GM21717 (cell line): ENCODE data around the gene ZNF526.
"Not testable (repeated sequence)": the region's sequence is repeated elsewhere in the genome, so short reads cannot be mapped to it uniquely, and the experiment has no call there.

Source experiments
- ATAC-seq: cut with Tn5 transposase; IDR thresholded peaks from one replicate; pipeline ENCODE4 v1.9.1; 2021; ENCODE audit warnings: mild to moderate bottlenecking, moderate library complexity; ENCODE audit not compliant: unreplicated experiment

The ZNF526 gene

DNA sequence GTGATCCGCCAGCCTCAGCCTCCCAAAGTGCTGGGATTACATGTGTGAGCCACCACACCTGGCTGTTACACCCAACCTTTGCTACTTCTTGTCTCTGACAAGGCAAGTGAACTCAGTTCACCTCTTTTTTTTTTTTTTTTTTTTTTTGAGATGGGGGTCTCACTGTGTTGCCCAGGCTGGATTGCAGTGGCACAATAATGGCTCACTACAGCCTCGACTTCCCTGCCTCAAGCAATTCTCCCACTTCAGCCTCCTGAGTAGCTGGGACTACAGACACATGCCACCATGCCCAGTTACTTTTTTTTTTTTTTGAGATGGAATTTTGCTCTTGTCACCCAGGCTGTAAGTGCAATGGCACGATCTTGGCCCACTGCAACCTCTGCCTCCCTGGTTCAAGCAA, 37.7 kb downstream of the ZNF526 start:
- ATAC-seq = not testable (repeated sequence)

DNA sequence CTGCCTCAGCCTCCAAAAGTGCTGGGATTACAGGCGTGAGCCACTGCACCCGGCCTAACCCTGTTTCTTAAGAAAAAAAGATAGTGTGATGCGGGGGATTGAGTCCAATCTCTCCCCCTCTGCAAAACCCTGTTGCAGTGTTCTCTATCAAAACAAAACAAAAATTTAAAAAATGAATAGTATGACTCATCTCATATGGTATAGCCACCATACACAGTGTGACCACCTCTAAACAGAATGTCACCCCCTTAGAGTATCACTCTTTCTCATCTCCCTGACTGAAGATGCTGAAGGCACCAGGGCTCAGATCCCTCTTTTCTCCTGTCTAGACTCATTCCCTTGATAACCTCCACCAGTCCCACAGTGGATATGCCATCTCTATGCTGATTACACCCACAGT, 41.7 kb downstream of the ZNF526 start:
- ATAC-seq = no peak

GRCh38 chr19:42266105-42266504, 46.0 kb downstream of the ZNF526 start:
- not testable (repeated sequence) for ATAC-seq

- not testable (repeated sequence) for ATAC-seq
Measured at GRCh38 chr19:42266928-42267603, 47.0 kb downstream of the ZNF526 start.

DNA sequence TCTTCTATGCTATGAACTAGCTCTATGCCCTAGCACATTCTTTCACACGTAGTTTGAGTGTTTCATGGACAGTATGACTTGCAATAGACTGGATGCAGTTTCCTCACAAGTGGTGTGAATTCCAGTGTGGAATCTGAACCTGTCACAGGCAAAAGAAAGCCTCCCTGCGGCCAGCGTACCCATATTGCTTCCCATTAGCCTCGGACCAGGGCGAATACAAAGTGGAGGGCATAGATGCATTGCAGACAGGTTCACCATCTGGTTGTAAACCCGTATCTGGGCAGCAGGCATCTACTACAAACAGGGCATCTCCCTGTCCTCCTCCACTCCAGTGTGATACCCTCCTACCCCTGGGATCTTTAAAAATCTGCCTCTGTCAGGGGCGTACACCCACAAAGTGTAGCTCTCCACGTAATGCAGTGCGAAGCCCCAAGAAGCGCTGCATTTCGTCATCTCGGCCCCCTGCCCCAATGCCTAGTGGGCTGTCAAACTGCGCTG, 47.6 kb downstream of the ZNF526 start:
- no peak for ATAC-seq

DNA sequence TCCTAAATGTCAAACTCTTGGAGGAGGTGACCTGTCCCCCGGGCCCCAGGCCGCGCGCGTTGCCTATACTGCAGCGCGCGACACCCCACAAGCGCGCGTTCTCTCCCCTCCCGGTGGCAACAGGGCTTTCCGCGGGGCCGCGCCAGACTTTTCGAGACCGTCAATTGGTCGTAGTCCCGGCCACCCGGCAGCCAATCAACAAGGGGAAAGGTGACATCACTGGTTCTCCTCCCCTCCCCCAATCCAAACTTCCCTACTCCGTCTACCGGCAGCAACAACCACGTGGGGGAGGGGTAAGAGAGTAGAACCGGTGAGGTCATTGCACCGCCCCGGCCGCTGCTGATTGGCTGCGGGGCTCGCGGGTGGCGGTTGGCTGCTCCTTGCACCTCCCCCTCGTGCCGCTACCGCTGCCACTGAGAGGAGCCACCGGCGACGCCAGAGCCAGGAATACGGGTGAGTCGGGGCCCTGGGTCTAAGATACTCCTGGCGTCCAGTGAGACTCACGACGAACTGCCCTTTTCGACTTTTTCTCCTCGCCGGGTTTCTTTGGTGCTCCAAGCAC, 48.1 kb downstream of the ZNF526 start:
- ATAC-seq = peak; percentile 54

GRCh38 chr19:42268704-42269477, 48.8 kb downstream of the ZNF526 start, which contains the start of gene CIC:
Gene CIC (plus strand): TSS chr19:42269252. CDS start chr19:42271784, 2,532 bp downstream.
- peak; percentile 73 for ATAC-seq

DNA sequence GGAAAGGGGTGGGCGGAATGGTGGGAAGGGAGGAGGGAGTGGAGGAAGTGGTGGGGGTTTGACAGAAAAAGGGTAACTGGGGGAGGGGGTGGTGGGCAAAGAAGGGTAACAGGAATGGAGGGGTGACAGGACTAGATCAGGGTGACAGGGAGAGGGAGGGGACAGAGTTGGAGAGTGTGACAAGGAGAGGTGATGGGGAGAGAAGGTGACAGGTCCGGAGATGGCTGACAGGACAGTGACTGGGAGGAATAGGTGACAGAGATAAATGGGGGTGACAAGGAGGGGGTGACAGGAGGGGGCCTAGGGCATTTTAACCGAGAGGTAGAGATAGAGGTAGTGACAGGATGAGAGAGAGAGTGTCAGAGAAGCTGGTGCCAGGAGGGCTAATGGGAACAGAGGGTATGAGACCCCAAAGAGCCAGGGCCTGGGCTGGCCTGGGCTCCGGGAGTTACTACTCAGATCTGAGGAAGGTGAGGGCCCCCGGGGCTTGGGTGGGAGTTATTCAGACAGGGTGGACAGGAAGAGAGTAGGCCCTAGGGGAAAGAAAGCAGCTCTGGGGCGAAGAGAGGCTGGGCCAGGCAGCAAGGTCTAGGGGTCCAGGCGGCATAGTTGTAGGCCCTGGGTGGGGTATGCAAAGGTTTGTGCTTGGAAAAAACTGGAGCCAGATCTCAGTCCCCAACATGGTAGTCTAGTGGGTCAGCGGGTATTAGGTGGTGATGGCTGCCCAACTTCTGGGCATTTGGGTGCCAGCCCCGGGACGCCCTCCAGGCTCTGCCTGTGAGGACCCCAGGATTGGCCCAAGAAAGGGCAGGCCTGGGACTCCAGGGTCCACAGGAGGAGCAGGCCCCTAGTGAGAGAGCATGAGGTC, 49.6 kb downstream of the ZNF526 start:
- ATAC-seq = no peak

DNA sequence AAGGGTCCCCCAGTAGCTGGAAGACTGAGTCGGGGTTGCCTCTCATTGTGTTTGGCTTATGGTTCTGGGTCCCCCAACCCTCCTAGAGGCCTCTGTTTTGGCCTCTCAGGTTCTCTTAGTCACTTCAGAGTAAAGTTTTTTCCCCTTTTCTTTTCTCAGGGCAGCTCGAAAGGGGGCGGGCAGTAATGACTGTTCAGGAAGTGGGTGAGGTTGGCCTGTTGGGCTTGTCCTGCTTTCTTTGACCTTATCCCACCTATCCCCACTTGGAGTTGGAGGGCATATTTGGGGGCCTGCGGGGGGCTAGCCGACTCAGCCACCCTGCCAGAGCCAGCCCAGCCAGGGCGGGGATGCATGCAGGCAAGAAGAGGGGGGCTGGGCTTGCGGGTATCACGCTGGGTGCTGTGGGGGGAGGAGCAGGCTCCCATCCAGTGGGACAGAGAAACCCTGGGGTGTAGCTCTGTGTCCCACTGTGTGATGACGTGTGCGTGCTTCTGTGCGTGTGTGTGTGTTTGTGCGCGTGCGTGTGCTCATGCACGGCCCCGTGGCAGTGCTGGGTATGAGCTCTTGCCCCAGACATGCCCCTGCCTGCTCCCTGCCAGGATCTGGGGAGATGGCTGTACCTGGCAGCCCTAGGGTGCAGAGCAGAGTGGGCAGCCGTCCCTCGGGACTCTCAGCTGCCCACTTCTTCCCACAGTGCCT, 50.4 kb downstream of the ZNF526 start:
- ATAC-seq = no peak

- no peak for ATAC-seq
Measured at GRCh38 chr19:42271045-42271419, 50.9 kb downstream of the ZNF526 start.

DNA sequence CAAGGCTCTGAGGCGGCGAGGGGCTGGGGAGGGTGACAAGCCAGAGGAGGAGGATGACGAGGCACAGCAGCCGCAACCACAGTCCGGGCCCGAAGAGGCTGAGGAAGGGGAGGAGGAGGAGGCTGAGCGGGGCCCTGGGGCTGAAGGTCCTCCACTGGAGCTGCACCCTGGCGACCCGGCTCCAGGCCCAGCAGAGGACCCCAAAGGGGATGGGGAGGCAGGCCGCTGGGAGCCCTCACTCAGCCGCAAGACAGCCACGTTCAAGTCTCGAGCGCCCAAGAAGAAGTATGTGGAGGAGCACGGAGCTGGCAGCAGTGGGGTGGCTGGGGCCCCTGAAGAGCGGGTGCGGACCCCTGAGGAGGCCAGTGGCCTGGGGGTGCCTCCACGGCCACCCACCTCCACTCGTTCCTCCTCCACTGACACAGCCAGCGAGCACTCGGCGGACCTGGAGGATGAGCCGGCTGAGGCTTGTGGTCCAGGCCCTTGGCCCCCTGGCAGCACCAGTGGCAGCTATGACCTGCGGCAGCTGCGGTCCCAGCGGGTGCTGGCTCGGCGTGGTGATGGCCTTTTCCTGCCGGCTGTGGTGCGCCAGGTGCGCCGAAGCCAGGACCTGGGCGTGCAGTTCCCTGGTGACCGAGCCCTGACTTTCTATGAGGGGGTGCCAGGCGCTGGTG, 51.9 kb downstream of the ZNF526 start:
- ATAC-seq = no peak

DNA sequence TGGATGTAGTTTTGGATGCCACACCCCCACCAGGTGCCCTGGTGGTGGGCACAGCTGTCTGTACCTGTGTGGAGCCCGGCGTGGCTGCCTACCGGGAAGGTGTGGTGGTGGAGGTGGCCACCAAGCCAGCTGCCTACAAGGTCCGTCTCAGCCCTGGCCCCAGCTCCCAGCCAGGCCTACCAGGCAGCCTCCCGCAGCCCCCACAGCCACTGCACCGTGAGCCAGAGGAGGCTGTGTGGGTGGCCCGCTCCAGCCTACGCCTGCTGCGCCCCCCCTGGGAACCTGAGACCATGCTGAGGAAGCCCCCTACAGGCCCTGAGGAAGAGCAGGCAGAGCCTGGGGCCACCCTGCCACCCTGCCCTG, 52.4 kb downstream of the ZNF526 start:
- no peak for ATAC-seq

DNA sequence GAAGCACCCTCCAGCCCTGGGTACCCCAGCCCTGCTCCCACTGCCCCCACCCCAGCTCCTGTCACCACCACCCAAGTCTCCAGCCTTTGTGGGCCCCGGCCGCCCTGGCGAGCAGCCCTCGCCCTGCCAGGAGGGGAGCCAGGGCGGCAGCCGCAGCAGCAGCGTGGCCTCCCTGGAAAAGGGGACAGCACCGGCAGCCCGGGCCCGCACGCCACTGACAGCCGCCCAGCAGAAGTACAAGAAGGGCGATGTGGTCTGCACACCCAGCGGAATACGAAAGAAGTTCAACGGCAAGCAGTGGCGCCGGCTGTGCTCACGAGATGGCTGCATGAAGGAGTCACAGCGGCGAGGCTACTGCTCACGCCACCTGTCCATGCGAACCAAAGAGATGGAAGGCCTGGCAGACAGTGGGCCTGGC, 52.9 kb downstream of the ZNF526 start:
- no peak for ATAC-seq

DNA sequence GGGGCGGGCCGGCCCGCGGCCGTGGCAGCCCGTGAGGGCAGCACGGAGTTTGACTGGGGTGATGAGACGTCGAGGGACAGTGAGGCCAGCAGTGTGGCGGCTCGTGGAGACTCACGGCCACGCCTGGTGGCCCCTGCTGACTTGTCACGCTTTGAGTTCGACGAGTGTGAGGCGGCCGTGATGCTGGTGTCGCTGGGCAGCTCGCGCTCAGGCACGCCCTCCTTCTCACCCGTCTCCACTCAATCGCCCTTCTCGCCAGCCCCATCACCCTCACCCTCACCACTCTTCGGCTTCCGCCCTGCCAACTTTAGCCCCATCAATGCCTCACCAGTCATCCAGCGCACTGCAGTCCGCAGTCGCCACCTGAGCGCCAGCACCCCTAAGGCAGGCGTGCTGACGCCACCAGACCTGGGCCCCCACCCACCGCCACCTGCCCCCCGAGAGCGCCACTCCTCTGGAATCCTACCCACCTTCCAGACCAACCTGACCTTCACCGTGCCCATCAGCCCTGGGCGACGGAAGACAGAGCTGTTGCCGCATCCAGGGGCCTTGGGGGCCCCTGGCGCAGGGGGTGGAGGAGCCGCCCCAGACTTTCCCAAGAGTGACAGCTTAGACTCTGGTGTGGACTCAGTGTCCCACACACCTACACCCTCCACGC, 53.4 kb downstream of the ZNF526 start:
- ATAC-seq = no peak

DNA sequence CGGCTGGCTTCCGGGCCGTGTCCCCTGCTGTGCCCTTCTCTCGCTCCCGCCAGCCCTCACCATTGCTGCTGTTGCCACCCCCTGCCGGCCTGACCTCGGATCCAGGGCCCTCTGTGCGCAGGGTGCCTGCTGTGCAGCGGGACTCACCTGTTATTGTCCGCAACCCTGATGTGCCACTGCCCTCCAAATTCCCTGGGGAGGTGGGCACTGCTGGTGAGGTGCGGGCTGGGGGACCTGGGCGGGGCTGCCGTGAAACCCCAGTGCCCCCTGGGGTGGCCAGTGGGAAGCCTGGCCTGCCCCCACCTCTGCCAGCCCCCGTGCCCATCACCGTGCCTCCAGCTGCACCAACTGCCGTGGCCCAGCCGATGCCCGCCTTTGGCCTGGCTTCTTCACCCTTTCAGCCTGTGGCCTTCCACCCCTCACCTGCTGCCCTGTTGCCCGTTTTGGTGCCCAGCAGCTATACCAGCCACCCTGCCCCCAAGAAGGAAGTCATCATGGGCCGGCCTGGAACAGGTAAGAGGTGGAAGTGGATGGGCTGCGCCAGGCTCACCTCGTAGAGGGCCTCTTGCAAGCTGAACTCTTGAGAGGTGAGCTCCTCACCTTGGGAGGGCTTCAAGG, 54.1 kb downstream of the ZNF526 start:
- no peak for ATAC-seq

- ATAC-seq = no peak
Measured at GRCh38 chr19:42275103-42275502, 55.0 kb downstream of the ZNF526 start.

DNA sequence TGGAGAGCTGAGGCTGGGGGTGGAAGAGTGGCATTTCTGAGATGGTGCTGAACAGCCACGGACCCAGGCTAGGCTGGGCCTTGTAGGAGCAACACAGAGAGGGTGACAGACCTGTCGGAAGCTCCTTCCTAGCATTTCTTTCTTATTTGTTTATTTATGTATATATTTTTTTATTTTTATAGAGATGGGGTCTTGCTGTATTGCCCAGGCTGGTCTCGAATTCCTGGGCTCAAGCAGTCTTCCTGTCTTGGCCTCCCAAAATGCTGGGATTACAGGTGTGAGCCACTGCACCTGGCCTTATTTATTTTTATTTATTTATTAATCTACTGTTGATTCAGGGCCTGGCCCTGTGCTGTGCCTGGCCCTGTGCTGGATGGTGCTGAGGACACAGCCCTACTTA, 55.4 kb downstream of the ZNF526 start:
- ATAC-seq = no peak

DNA sequence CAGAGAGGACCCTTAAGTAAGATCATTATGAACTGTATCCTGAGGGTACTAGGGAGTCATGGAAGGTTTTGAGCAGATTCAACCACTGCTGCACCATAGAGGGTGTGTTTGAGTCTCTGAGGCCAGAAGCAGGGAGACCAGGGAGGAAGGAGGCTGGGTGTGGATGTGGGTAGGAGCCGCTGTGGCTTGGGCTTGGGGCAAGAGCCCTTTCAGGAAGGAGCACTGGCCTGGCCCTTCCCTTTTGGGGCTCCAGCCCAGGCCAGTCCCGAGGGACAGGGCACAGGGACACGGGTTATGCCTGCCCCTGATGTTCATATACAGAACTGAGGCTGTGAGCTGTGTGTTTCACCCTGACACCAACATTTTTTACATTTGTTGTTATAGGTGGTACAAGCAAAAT, 56.2 kb downstream of the ZNF526 start:
- ATAC-seq = no peak

DNA sequence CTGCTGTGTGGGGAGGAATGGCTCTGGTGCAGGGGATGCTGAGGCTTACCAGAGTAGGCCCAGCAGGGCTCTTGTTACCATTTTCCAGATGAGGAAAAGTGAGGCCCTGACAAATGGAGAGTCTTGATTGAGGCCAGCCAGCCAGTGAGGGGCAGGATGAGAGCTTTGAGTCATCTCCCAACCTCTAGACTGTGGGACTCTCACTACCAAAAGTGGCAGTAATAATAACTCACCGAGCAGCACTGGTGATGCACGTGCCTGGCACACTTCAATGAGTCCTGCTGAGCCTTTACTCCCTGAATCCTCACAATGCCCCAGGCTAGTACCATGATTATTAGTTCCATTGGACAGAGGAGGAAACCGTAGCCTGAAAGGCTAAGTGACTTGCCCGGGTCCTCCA, 56.7 kb downstream of the ZNF526 start:
- ATAC-seq = no peak
